Left kidney (tissue), 2 donors: ENCODE data around the gene GNG13. TPM values are rescaled to one million over a fixed set of nuclear protein-coding genes. Genes with fewer than 3 reads are reported as not detected.
"Not testable (repeated sequence)": the region's sequence is repeated elsewhere in the genome, so short reads cannot be mapped to it uniquely, and the experiment has no call there.

Experiments
- DNase-seq: peaks from one replicate; pipeline ENCODE4 v3.0.0-alpha.2; 2013
- polyA plus RNA-seq: library from polyadenylated mRNA; unstranded; fragments of 120-200 nt; gene quantifications from one replicate; pipeline ENCODE4 v1.2.1, GENCODE V29; 2013; ENCODE audit not compliant: insufficient read length

The GNG13 gene
- polyA plus RNA-seq, 1 donor = 0.42 TPM

GRCh38 chr16:762595-763268 lies 37.8 kb downstream of the GNG13 start:
- no peak for DNase-seq

- no peak for DNase-seq
Measured at GRCh38 chr16:761625-762513, 38.7 kb downstream of the GNG13 start.

GRCh38 chr16:760545-761343 lies 39.8 kb downstream of the GNG13 start, which contains the start of gene MSLN:
Gene MSLN (plus strand): TSS chr16:760734. CDS start chr16:762681, 1,947 bp downstream.
- no peak for DNase-seq

GRCh38 chr16:760065-760464 lies 40.5 kb downstream of the GNG13 start:
- DNase-seq = no peak

- no peak for DNase-seq
Measured at GRCh38 chr16:759110-759910, 41.2 kb downstream of the GNG13 start.

GRCh38 chr16:756428-756827 lies 44.1 kb downstream of the GNG13 start:
- DNase-seq = no peak

- DNase-seq = no peak
Measured at GRCh38 chr16:754656-755055, 45.9 kb downstream of the GNG13 start.

- not testable (repeated sequence) for DNase-seq
Measured at GRCh38 chr16:754121-754607, 46.4 kb downstream of the GNG13 start.

GRCh38 chr16:752007-752312 lies 48.6 kb downstream of the GNG13 start:
- no peak for DNase-seq

- no peak for DNase-seq
Measured at GRCh38 chr16:751152-752006, 49.2 kb downstream of the GNG13 start.

- DNase-seq = no peak
Measured at GRCh38 chr16:750485-750884, 50.0 kb downstream of the GNG13 start.

GRCh38 chr16:749010-749409 lies 51.5 kb downstream of the GNG13 start:
- no peak for DNase-seq

Other genes starting within 250 kb of the GNG13 start
- 6.6 TPM for gene PRR35, start 240.3 kb downstream of the GNG13 start, polyA plus RNA-seq
- gene NHLRC4, start 233.7 kb downstream of the GNG13 start, polyA plus RNA-seq = 4.7 TPM
- gene PIGQ, start 230.8 kb downstream of the GNG13 start, polyA plus RNA-seq = 60.9 TPM
- 17.3 TPM for gene RAB40C, start 210.7 kb downstream of the GNG13 start, polyA plus RNA-seq
- 1.5 TPM for gene WFIKKN1, start 169.7 kb downstream of the GNG13 start, polyA plus RNA-seq
- 38.0 TPM for gene METTL26, start 164.4 kb downstream of the GNG13 start, polyA plus RNA-seq
- gene MCRIP2, start 158.9 kb downstream of the GNG13 start, polyA plus RNA-seq = 15.5 TPM
- gene WDR90, start 151.4 kb downstream of the GNG13 start, polyA plus RNA-seq = 42.2 TPM
- gene RHOT2, start 132.6 kb downstream of the GNG13 start, polyA plus RNA-seq = 70.8 TPM
- 1.7 TPM for gene RHBDL1, start 125.1 kb downstream of the GNG13 start, polyA plus RNA-seq
- gene STUB1, start 120.3 kb downstream of the GNG13 start, polyA plus RNA-seq = 107 TPM
- gene JMJD8, start 116.4 kb downstream of the GNG13 start, polyA plus RNA-seq = 51.4 TPM
- 10.2 TPM for gene WDR24, start 110.3 kb downstream of the GNG13 start, polyA plus RNA-seq
- gene FBXL16, start 94.9 kb downstream of the GNG13 start, polyA plus RNA-seq = 0.75 TPM
- gene METRN, start 85.6 kb downstream of the GNG13 start, polyA plus RNA-seq = 6.3 TPM
- gene ANTKMT, start 79.6 kb downstream of the GNG13 start, polyA plus RNA-seq = 9.0 TPM
- gene CCDC78, start 74.3 kb downstream of the GNG13 start, polyA plus RNA-seq = 2.0 TPM
- gene HAGHL, start 73.6 kb downstream of the GNG13 start, polyA plus RNA-seq = 3.3 TPM
- 26.7 TPM for gene CIAO3, start 59.7 kb downstream of the GNG13 start, polyA plus RNA-seq
- gene MSLN, start 40.0 kb downstream of the GNG13 start, polyA plus RNA-seq = 17.1 TPM
- gene RPUSD1, start 12.4 kb downstream of the GNG13 start, polyA plus RNA-seq = 10.7 TPM
- 22.9 TPM for gene CHTF18, start 12.1 kb downstream of the GNG13 start, polyA plus RNA-seq
- gene LMF1, start 170.2 kb upstream of the GNG13 start, polyA plus RNA-seq = 18.7 TPM
- 2.9 TPM for gene SOX8, start 181.0 kb upstream of the GNG13 start, polyA plus RNA-seq